HCT116 (cell line): ENCODE results near the gene ATF5. TPM values are rescaled to one million over a fixed set of nuclear protein-coding genes. Genes with fewer than 3 reads are reported as not detected.

Source experiments
- ATAC-seq: fragments of 200-7000 bp; cut with Tn5 transposase; 2 replicates; pipeline ENCODE4 v1.9.1; 2020; ENCODE audit warnings: mild to moderate bottlenecking, moderate library complexity
- BruUV-seq: library from RNA; stranded (reverse); fragments of 400-500 nt; replicated peaks from 2 replicates; lab custom pipeline; 2021; lab: Mats Ljungman, UMichigan
- CTCF ChIA-PET: fragments of 300-600 bp; sonication (Branson Sonifier 250); formaldehyde crosslinking; loops from one replicate; lab custom pipeline; 2021; ENCODE audit warnings: antibody characterized with exemption; lab: Charles Lee
- POLR2A ChIA-PET: fragments of 300-600, 350-600 bp; sonication (Branson Sonifier 250); formaldehyde crosslinking; loops from one replicate; lab custom pipeline; 2021; ENCODE audit warnings: antibody characterized with exemption; lab: Charles Lee
- RAD21 ChIA-PET, 2 experiments: fragments of 300-600 bp; sonication (Branson Sonifier 250); formaldehyde crosslinking; loops; one replicate each; lab custom pipeline; 2023; ENCODE audit warnings: low total read pairs in 2 of 2; ENCODE audit not compliant: uncharacterized antibody in 2 of 2, unreplicated experiment in 2 of 2, low non-redundant PET in 1 of 2; lab: Charles Lee
- DNase-seq: peaks from one replicate; pipeline ENCODE4 v3.0.0-alpha.2; 2010; ENCODE audit warnings: low read depth, low spot score
- H2AFZ ChIP-seq: fragments of 200-600 bp; shearing (Covaris generic), sonication (generic); 2 replicates; pipeline ENCODE4 v1.6.1; 2017; ENCODE audit warnings: low read depth, mixed run types, mixed read lengths, antibody characterized with exemption, low read length; ENCODE audit not compliant: poor library complexity, severe bottlenecking
- H3K27ac ChIP-seq: 2 replicates; pipeline ENCODE4 v1.5.1; 2012; ENCODE audit warnings: low read depth, low read length
- H3K27me3 ChIP-seq: fragments of 200-600 bp; sonication (generic); 2 replicates; pipeline ENCODE4 v1.6.1; 2016; ENCODE audit warnings: mixed run types, low read length, mixed read lengths; ENCODE audit not compliant: insufficient read depth
- H3K36me3 ChIP-seq, 2 experiments: fragments of 200-500 bp in 1 of 2; fragments of 200-600 bp in 1 of 2; sonication (Bioruptor generic) in 1 of 2; sonication (generic) in 1 of 2; 2 replicates each; pipeline versions ENCODE4 v1.5.1 to v1.6.1; 2014 to 2016; ENCODE audit warnings: low read length in 2 of 2, inconsistent platforms in 1 of 2, mixed read lengths in 1 of 2, mixed run types in 1 of 2; ENCODE audit not compliant: insufficient read depth in 2 of 2, control insufficient read depth in 1 of 2
- H3K4me1 ChIP-seq, 2 experiments: fragments of 200-600 bp in 1 of 2; sonication (generic) in 1 of 2; 2 replicates each; pipeline versions ENCODE4 v1.5.1 to v1.6.1; 2012 to 2017; ENCODE audit warnings: low read length in 2 of 2, inconsistent platforms in 1 of 2, mild to moderate bottlenecking in 1 of 2, mixed read lengths in 1 of 2, mixed run types in 1 of 2, moderate library complexity in 1 of 2; ENCODE audit not compliant: insufficient read depth in 2 of 2, control insufficient read depth in 1 of 2
- H3K4me2 ChIP-seq: fragments of 200-600 bp; sonication (generic); 2 replicates; pipeline ENCODE4 v1.6.1; 2017; ENCODE audit warnings: mixed run types, low read length, mixed read lengths
- H3K4me3 ChIP-seq, 2 experiments: fragments of 200-600 bp in 1 of 2; sonication (generic) in 1 of 2; replicated peaks in 1 of 2; 2 replicates each; pipeline ENCODE4 v1.5.1; 2011 to 2016; ENCODE audit warnings: low read length in 2 of 2, control low read depth in 1 of 2, low read depth in 1 of 2, mild to moderate bottlenecking in 1 of 2, mixed read lengths in 1 of 2, mixed run types in 1 of 2
- H3K79me2 ChIP-seq: fragments of 200-600 bp; sonication (generic); 2 replicates; pipeline ENCODE4 v1.6.1; 2017; ENCODE audit warnings: mild to moderate bottlenecking, mixed run types, low read length, moderate library complexity, mixed read lengths; ENCODE audit not compliant: insufficient read depth
- H3K9ac ChIP-seq: fragments of 200-600 bp; sonication (generic); 2 replicates; pipeline ENCODE4 v1.6.1; 2016; ENCODE audit warnings: low read length, mixed read lengths
- H3K9me2 ChIP-seq: fragments of 200-600 bp; sonication (generic), shearing (Covaris generic); 2 replicates; pipeline ENCODE4 v1.6.1; 2017; ENCODE audit warnings: mixed run types, mild to moderate bottlenecking, moderate library complexity; ENCODE audit not compliant: insufficient read depth
- H3K9me3 ChIP-seq, 2 experiments: fragments of 200-500 bp in 1 of 2; fragments of 200-600 bp in 1 of 2; sonication (Bioruptor generic) in 1 of 2; sonication (generic) in 1 of 2; 2 replicates each; pipeline ENCODE4 v1.6.1; 2014 to 2017; ENCODE audit warnings: low read length in 2 of 2, mixed read lengths in 2 of 2, inconsistent platforms in 1 of 2, low read depth in 1 of 2, mild to moderate bottlenecking in 1 of 2, mixed run types in 1 of 2, moderate library complexity in 1 of 2; ENCODE audit not compliant: control insufficient read depth in 1 of 2, insufficient read depth in 1 of 2
- H4K20me1 ChIP-seq: fragments of 200-600 bp; sonication (generic), shearing (Covaris generic); 2 replicates; pipeline ENCODE4 v1.6.1; 2017; ENCODE audit warnings: mixed run types, mild to moderate bottlenecking, moderate library complexity; ENCODE audit not compliant: insufficient read depth
- CEBPB ChIP-seq: IDR thresholded peaks from 2 replicates; pipeline ENCODE4 v1.6.1; 2012; ENCODE audit warnings: low read depth
- CTCF ChIP-seq, 3 experiments: fragments of 200-600 bp in 1 of 3; sonication (generic) in 1 of 3; IDR thresholded peaks in 2 of 3; conservative IDR thresholded peaks in 1 of 3; 2 replicates each; pipeline ENCODE4 v1.5.1; 2012 to 2017; ENCODE audit warnings: low read depth in 2 of 3, low read length in 2 of 3, antibody characterized with exemption in 1 of 3, borderline replicate concordance in 1 of 3, control low read depth in 1 of 3, mild to moderate bottlenecking in 1 of 3, mixed read lengths in 1 of 3, mixed run types in 1 of 3, moderate library complexity in 1 of 3; ENCODE audit not compliant: insufficient read depth in 1 of 3
- EGR1 ChIP-seq: IDR thresholded peaks from 2 replicates; pipeline ENCODE4 v1.6.1; 2012; ENCODE audit warnings: low read depth
- FOSL1 ChIP-seq: IDR thresholded peaks from 2 replicates; pipeline ENCODE4 v1.6.1; 2012; ENCODE audit warnings: low read depth
- MAX ChIP-seq: IDR thresholded peaks from 2 replicates; pipeline ENCODE4 v1.6.1; 2012
- POLR2AphosphoS5 ChIP-seq: IDR thresholded peaks from 2 replicates; pipeline ENCODE4 v1.6.1; 2011; ENCODE audit warnings: mild to moderate bottlenecking, low read depth, low read length, moderate library complexity
- RAD21 ChIP-seq: IDR thresholded peaks from 2 replicates; pipeline ENCODE4 v1.6.1; 2012; ENCODE audit warnings: low read depth, mild to moderate bottlenecking
- REST ChIP-seq: IDR thresholded peaks from 2 replicates; pipeline ENCODE4 v1.6.1; 2012; ENCODE audit warnings: low read depth
- SP1 ChIP-seq: IDR thresholded peaks from 2 replicates; pipeline ENCODE4 v1.6.1; 2012; ENCODE audit warnings: low read depth
- SRF ChIP-seq: IDR thresholded peaks from 2 replicates; pipeline ENCODE4 v1.6.1; 2012; ENCODE audit warnings: low read depth
- YY1 ChIP-seq: IDR thresholded peaks from 2 replicates; pipeline ENCODE4 v1.6.1; 2011; ENCODE audit warnings: low read length, low read depth, moderate library complexity, mild to moderate bottlenecking; ENCODE audit not compliant: insufficient replicate concordance; ENCODE audit errors: extremely low read depth
- ZBTB33 ChIP-seq: IDR thresholded peaks from 2 replicates; pipeline ENCODE4 v1.6.1; 2011; ENCODE audit warnings: mild to moderate bottlenecking, low read length, moderate library complexity; ENCODE audit not compliant: insufficient replicate concordance; ENCODE audit errors: extremely low read depth
- ZFX ChIP-seq: fragments of 450-650 bp; IDR thresholded peaks from 2 replicates; pipeline ENCODE4 v1.6.1; 2017
- ZNF274 ChIP-seq: fragments of 200-500 bp; sonication (Bioruptor generic); IDR thresholded peaks from 2 replicates; pipeline ENCODE4 v1.6.1; 2014; ENCODE audit warnings: mild to moderate bottlenecking, low read depth, low read length, inconsistent platforms
- intact Hi-C: fragments of 100-400 bp; cut with micrococcal nuclease; formaldehyde crosslinking; loops from 2 replicates; pipeline ENCODE4 v1.10.0; 2022
- total RNA-seq: library from RNA; stranded (reverse); gene quantifications from one replicate; pipeline ENCODE4 v1.2.1, GENCODE V29; 2021; ENCODE audit not compliant: unreplicated experiment

The ATF5 gene
- total RNA-seq, 1 experiment from 2014 or later: 28.2 TPM

- H3K4me3 ChIP-seq: no peak overlapping the region
- BruUV-seq: no TSS peak
- TF ChIP-seq CEBPB (no peak), REST (no peak), RAD21 (no peak), POLR2AphosphoS5 (no peak), ZBTB33 (no peak), MAX (no peak), FOSL1 (no peak), EGR1 (no peak), ZNF274 (no peak), YY1 (no peak), ZFX (no peak), SRF (no peak), SP1 (no peak), CTCF (IDR thresholded peaks at IDR 0.05 in 2 of 3, conservative IDR thresholded peaks at IDR 0.05 in 1 of 3; ENCODE audit: borderline replicate concordance in 1 of 3, insufficient read depth in 1 of 3, low read depth in 2 of 3, low read length in 2 of 3) (no peak)
- no peak overlapping the region for H3K4me2 ChIP-seq
- intact Hi-C loops: no loop called here
- no peaks in the 10 kb centered on the region for H3K9me2 ChIP-seq
- H3K4me1 ChIP-seq: peaks cover 9 to 23% of the 10 kb centered on the region in 2 experiments
- H3K79me2 ChIP-seq: peaks cover 9% of the 10 kb centered on the region; the same call in 1 of the 2 replicates
- no peak overlapping the region for H3K9ac ChIP-seq
- CTCF ChIA-PET: no interaction called here
- peaks cover 0 to 6% of the 10 kb centered on the region in 2 experiments; a peak in 1 of 4 replicates for H3K9me3 ChIP-seq
- H3K27ac ChIP-seq: no peak overlapping the region
- POLR2A ChIA-PET: no interaction called here
- H2AFZ ChIP-seq: no peak overlapping the region
- no peaks in the 10 kb centered on the region for H4K20me1 ChIP-seq
- RAD21 ChIA-PET: no interaction called here
- ATAC-seq (no peak), DNase-seq (no peak)
- peaks cover 12 to 18% of the 10 kb centered on the region in 2 experiments for H3K36me3 ChIP-seq
- no peaks in the 10 kb centered on the region for H3K27me3 ChIP-seq
Observed at GRCh38 chr19:49881672-49882394, 47.2 kb upstream of the ATF5 start.
